ENCODE results near the gene DNMT3A.
A peak's percentile ranks its signal among the peaks of the same experiment; 100 is the strongest.

The DNMT3A gene

GRCh38 chr2:25343187-25343825 is 1.6 kb upstream of the DNMT3A start:
- DNase-seq (ENCODE audit: low spot score), result no peak

- DNase-seq (ENCODE audit: low spot score), result peak; percentile 86
Measured at GRCh38 chr2:25342372-25343186, 854 bp upstream of the DNMT3A start.

- peak; percentile 31 for DNase-seq (ENCODE audit: low spot score)
Measured at GRCh38 chr2:25341011-25341727, 556 bp downstream of the DNMT3A start.

- DNase-seq (ENCODE audit: low spot score), result no peak
Measured at GRCh38 chr2:25340181-25340921, 1.4 kb downstream of the DNMT3A start.

- no peak for DNase-seq (ENCODE audit: low spot score)
Measured at GRCh38 chr2:25339791-25340180, 1.9 kb downstream of the DNMT3A start.

- DNase-seq (ENCODE audit: low spot score), result no peak
Measured at GRCh38 chr2:25339211-25339674, 2.5 kb downstream of the DNMT3A start.

GRCh38 chr2:25338401-25338800 is 3.3 kb downstream of the DNMT3A start:
- no peak for DNase-seq (ENCODE audit: low spot score)

- DNase-seq (ENCODE audit: low spot score), result no peak
Measured at GRCh38 chr2:25337891-25338290, 3.8 kb downstream of the DNMT3A start.

- no peak for DNase-seq (ENCODE audit: low spot score)
Measured at GRCh38 chr2:25337276-25337675, 4.4 kb downstream of the DNMT3A start.

- DNase-seq (ENCODE audit: low spot score), result no peak
Measured at GRCh38 chr2:25336383-25336841, 5.3 kb downstream of the DNMT3A start.

- no peak for DNase-seq (ENCODE audit: low spot score)
Measured at GRCh38 chr2:25335971-25336370, 5.8 kb downstream of the DNMT3A start.

- no peak for DNase-seq (ENCODE audit: low spot score)
Measured at GRCh38 chr2:25335204-25335603, 6.5 kb downstream of the DNMT3A start.

GRCh38 chr2:25334482-25334881 is 7.2 kb downstream of the DNMT3A start:
- DNase-seq (ENCODE audit: low spot score), result no peak

- no peak for DNase-seq (ENCODE audit: low spot score)
Measured at GRCh38 chr2:25333981-25334380, 7.7 kb downstream of the DNMT3A start.

GRCh38 chr2:25332571-25332970 is 9.2 kb downstream of the DNMT3A start:
- no peak for DNase-seq (ENCODE audit: low spot score)

- DNase-seq (ENCODE audit: low spot score), result no peak
Measured at GRCh38 chr2:25331686-25332365, 9.9 kb downstream of the DNMT3A start.

GRCh38 chr2:25330937-25331336 is 10.8 kb downstream of the DNMT3A start:
- no peak for DNase-seq (ENCODE audit: low spot score)

- no peak for DNase-seq (ENCODE audit: low spot score)
Measured at GRCh38 chr2:25330273-25330672, 11.5 kb downstream of the DNMT3A start.

GRCh38 chr2:25328152-25329085 is 13.3 kb downstream of the DNMT3A start:
- DNase-seq (ENCODE audit: low spot score), result no peak

GRCh38 chr2:25326326-25327013 is 15.3 kb downstream of the DNMT3A start:
- DNase-seq (ENCODE audit: low spot score), result no peak

Measured in germinal center (tissue), 1 donor.